H9 (cell line): Measurements from ENCODE around the gene MAPT. TPM values are rescaled to one million over a fixed set of nuclear protein-coding genes. Genes with fewer than 3 reads are reported as not detected.

Source experiments
- DNase-seq: peaks from one replicate; pipeline ENCODE4 v3.0.0-alpha.2; 2017
- H2AFZ ChIP-seq: one replicate; pipeline ENCODE4 v1.6.1; 2013; ENCODE audit warnings: mild to moderate bottlenecking, low read length, control low read depth, moderate library complexity
- H2AK5ac ChIP-seq: 2 replicates; pipeline ENCODE4 v1.6.1; 2013; ENCODE audit warnings: low read length, control low read depth, mixed read lengths; ENCODE audit not compliant: insufficient read length
- H2BK120ac ChIP-seq: one replicate; pipeline ENCODE4 v1.6.1; 2013; ENCODE audit warnings: low read depth, mild to moderate bottlenecking, low read length, control low read depth, inconsistent platforms; ENCODE audit not compliant: poor library complexity, severe bottlenecking
- H2BK12ac ChIP-seq: 2 replicates; pipeline ENCODE4 v1.6.1; 2013; ENCODE audit warnings: low read length, control low read depth, mixed read lengths, low read depth; ENCODE audit not compliant: insufficient read length
- H2BK15ac ChIP-seq: 2 replicates; pipeline ENCODE4 v1.6.1; 2013; ENCODE audit warnings: low read depth, low read length, control low read depth
- H2BK20ac ChIP-seq: one replicate; pipeline ENCODE4 v1.6.1; 2013; ENCODE audit warnings: low read depth, mild to moderate bottlenecking, low read length, control low read depth, inconsistent platforms; ENCODE audit not compliant: poor library complexity, severe bottlenecking
- H2BK5ac ChIP-seq: 2 replicates; pipeline ENCODE4 v1.6.1; 2013; ENCODE audit warnings: low read length, control low read depth, mixed read lengths; ENCODE audit not compliant: insufficient read length
- H3K14ac ChIP-seq: 2 replicates; pipeline ENCODE4 v1.6.1; 2013; ENCODE audit warnings: low read length, control low read depth; ENCODE audit not compliant: insufficient read depth
- H3K18ac ChIP-seq: 2 replicates; pipeline ENCODE4 v1.6.1; 2013; ENCODE audit warnings: low read depth, mild to moderate bottlenecking, mixed read lengths, low read length, control low read depth; ENCODE audit not compliant: insufficient read length
- H3K23ac ChIP-seq: 2 replicates; pipeline ENCODE4 v1.6.1; 2013; ENCODE audit warnings: low read length, control low read depth, mixed read lengths, low read depth; ENCODE audit not compliant: insufficient read length
- H3K23me2 ChIP-seq: 2 replicates; pipeline ENCODE4 v1.6.1; 2013; ENCODE audit warnings: low read depth, mild to moderate bottlenecking, mixed read lengths, low read length, control low read depth; ENCODE audit not compliant: insufficient read length, poor library complexity, severe bottlenecking
- H3K27ac ChIP-seq: 2 replicates; pipeline ENCODE4 v1.5.1; 2013; ENCODE audit warnings: low read length, control low read depth, mixed read lengths, low read depth; ENCODE audit not compliant: insufficient read length
- H3K27me3 ChIP-seq: 2 replicates; pipeline ENCODE4 v1.6.1; 2013; ENCODE audit warnings: low read length, control low read depth, inconsistent platforms; ENCODE audit not compliant: insufficient read depth
- H3K4ac ChIP-seq: 2 replicates; pipeline ENCODE4 v1.6.1; 2013; ENCODE audit warnings: low read depth, mild to moderate bottlenecking, control low read depth, inconsistent platforms, low read length, moderate library complexity
- H3K4me1 ChIP-seq: 2 replicates; pipeline ENCODE4 v1.6.1; 2013; ENCODE audit warnings: low read length, control low read depth, inconsistent platforms; ENCODE audit not compliant: insufficient read depth
- H3K4me2 ChIP-seq: 2 replicates; pipeline ENCODE4 v1.6.1; 2013; ENCODE audit warnings: low read length, control low read depth, mixed read lengths; ENCODE audit not compliant: insufficient read length, insufficient read depth
- H3K56ac ChIP-seq: 2 replicates; pipeline ENCODE4 v1.6.1; 2013; ENCODE audit warnings: low read depth, mild to moderate bottlenecking, mixed read lengths, low read length, control low read depth; ENCODE audit not compliant: insufficient read length
- H3K79me1 ChIP-seq: 2 replicates; pipeline ENCODE4 v1.6.1; 2013; ENCODE audit warnings: low read depth, mild to moderate bottlenecking, moderate library complexity, low read length, control low read depth, inconsistent platforms; ENCODE audit not compliant: insufficient read depth, poor library complexity, severe bottlenecking
- H3K79me2 ChIP-seq: 2 replicates; pipeline ENCODE4 v1.6.1; 2013; ENCODE audit warnings: low read length, control low read depth, inconsistent platforms; ENCODE audit not compliant: insufficient read depth
- H3K9ac ChIP-seq: 2 replicates; pipeline ENCODE4 v1.6.1; 2013; ENCODE audit warnings: low read length, control low read depth, mixed read lengths; ENCODE audit not compliant: insufficient read length; ENCODE audit errors: extremely low read depth
- H3K9me3 ChIP-seq: one replicate; pipeline ENCODE4 v1.6.1; 2013; ENCODE audit warnings: low read depth, low read length, inconsistent platforms; ENCODE audit not compliant: control insufficient read depth
- H3T11ph ChIP-seq: one replicate; pipeline ENCODE4 v1.6.1; 2013; ENCODE audit warnings: mild to moderate bottlenecking, low read length, control low read depth, inconsistent platforms
- H4K20me1 ChIP-seq: one replicate; pipeline ENCODE4 v1.6.1; 2013; ENCODE audit not compliant: control insufficient read depth, insufficient read length, insufficient read depth
- H4K5ac ChIP-seq: 2 replicates; pipeline ENCODE4 v1.6.1; 2013; ENCODE audit warnings: low read depth, mild to moderate bottlenecking, mixed read lengths, low read length, control low read depth; ENCODE audit not compliant: insufficient read length
- H4K8ac ChIP-seq: replicated peaks from 2 replicates; pipeline ENCODE4 v1.6.1; 2013; ENCODE audit warnings: low read length, control low read depth, mixed read lengths, low read depth; ENCODE audit not compliant: insufficient read length
- H4K91ac ChIP-seq: 2 replicates; pipeline ENCODE4 v1.6.1; 2013; ENCODE audit warnings: low read depth, mild to moderate bottlenecking, moderate library complexity, mixed read lengths, low read length, control low read depth; ENCODE audit not compliant: insufficient read length
- H3K27ac Mint-ChIP-seq, 3 experiments: 2 replicates in 2 of 3; 3 replicates in 1 of 3; pipeline ENCODE4 v1.8.0; 2020 to 2021; ENCODE audit warnings: mixed read lengths in 3 of 3, mild to moderate bottlenecking in 1 of 3, moderate library complexity in 1 of 3
- H3K27me3 Mint-ChIP-seq: 2 replicates; pipeline ENCODE4 v1.8.0; 2021; ENCODE audit warnings: low read depth, mild to moderate bottlenecking, moderate library complexity, mixed read lengths
- H3K36me3 Mint-ChIP-seq, 3 experiments: 2 replicates in 2 of 3; 3 replicates in 1 of 3; pipeline ENCODE4 v1.8.0; 2020 to 2021; ENCODE audit warnings: low read depth in 3 of 3, mixed read lengths in 3 of 3; ENCODE audit not compliant: insufficient read depth in 1 of 3
- H3K4me1 Mint-ChIP-seq, 2 experiments: 2 replicates each; pipeline ENCODE4 v1.8.0; 2020; ENCODE audit warnings: mixed read lengths in 2 of 2
- H3K4me3 Mint-ChIP-seq, 2 experiments: 2 replicates in 1 of 2; 3 replicates in 1 of 2; pipeline ENCODE4 v1.8.0; 2020 to 2021; ENCODE audit warnings: mild to moderate bottlenecking in 2 of 2, mixed read lengths in 2 of 2, moderate library complexity in 1 of 2
- H3K9me3 Mint-ChIP-seq, 2 experiments: 2 replicates in 1 of 2; 3 replicates in 1 of 2; pipeline ENCODE4 v1.8.0; 2020; ENCODE audit warnings: mild to moderate bottlenecking in 2 of 2, mixed read lengths in 2 of 2, moderate library complexity in 1 of 2
- CTCF ChIP-seq: fragments of 200-600 bp; sonication (generic); conservative IDR thresholded peaks from 3 replicates; pipeline ENCODE4 v1.8.0; 2021; ENCODE audit warnings: antibody characterized with exemption, mild to moderate bottlenecking
- WGBS: extraction: QIAGEN DNeasy Blood & Tissue Kit; methylation state at CpG from one replicate; pipeline ENCODE4 v1.1.7; 2013; ENCODE audit warnings: missing lambda C conversion rate, low lambda C conversion rate, mixed read lengths; ENCODE audit not compliant: insufficient read length; ENCODE audit errors: extremely low coverage; 5-methylcytosine and 5-hydroxymethylcytosine counted together
- total RNA-seq: library from RNA; stranded (reverse); gene quantifications from 2 replicates; pipeline ENCODE4 v1.2.1, GENCODE V29; 2021

The MAPT gene
- total RNA-seq, 1 experiment from 2014 or later, result 1.6 TPM

DNA sequence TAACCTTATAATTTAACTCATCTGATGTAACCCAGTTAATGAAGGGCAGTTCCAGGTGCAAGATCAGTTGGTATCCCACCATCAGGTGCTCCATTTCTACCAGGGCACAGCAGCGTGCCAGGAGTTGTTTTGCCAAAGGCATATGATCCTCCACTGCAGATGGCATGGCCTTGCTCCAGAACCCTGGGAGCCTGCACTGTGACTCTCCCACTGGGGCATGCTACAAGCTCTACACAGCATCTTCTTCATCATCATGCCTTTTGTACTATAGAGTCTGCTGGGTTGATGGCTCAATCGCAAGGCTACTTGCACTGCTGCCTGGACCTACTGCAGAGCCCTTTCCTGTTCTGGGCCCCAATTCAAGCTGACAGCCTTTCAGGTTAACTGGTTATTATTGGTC lies 11.3 kb upstream of the MAPT start:
- Mint-ChIP-seq H3K27ac (no peak overlapping the region), H3K4me3 (no peak overlapping the region), H3K36me3 (no peaks in the 10 kb centered on the region), H3K4me1 (no peaks in the 10 kb centered on the region), H3K27me3 (peaks cover 36% of the 10 kb centered on the region), H3K9me3 (no peaks in the 10 kb centered on the region)
- no peak for DNase-seq
- H3K9me3 ChIP-seq, result no peaks in the 10 kb centered on the region
- no peak overlapping the region for H4K8ac ChIP-seq
- H3K27ac ChIP-seq, result no peak overlapping the region
- no peaks in the 10 kb centered on the region for H3K79me2 ChIP-seq
- no peaks in the 10 kb centered on the region for H3K79me1 ChIP-seq
- no peak overlapping the region for H2BK20ac ChIP-seq
- no peak overlapping the region for H3T11ph ChIP-seq
- no peak overlapping the region for H3K4me2 ChIP-seq
- WGBS, result no CpG with 5 or more reads among the region's 2 CpGs
- H2BK12ac ChIP-seq, result no peak overlapping the region
- no peaks in the 10 kb centered on the region for H4K20me1 ChIP-seq
- no peaks in the 10 kb centered on the region for H3K23me2 ChIP-seq
- no peak overlapping the region for H4K5ac ChIP-seq
- no peaks in the 10 kb centered on the region for H3K4me1 ChIP-seq
- no peak overlapping the region for H2AK5ac ChIP-seq
- H3K9ac ChIP-seq, result no peak overlapping the region
- H3K18ac ChIP-seq, result no peak overlapping the region
- no peaks in the 10 kb centered on the region for H3K27me3 ChIP-seq
- TF ChIP-seq CTCF, result no peak
- H2BK5ac ChIP-seq, result no peak overlapping the region
- no peak overlapping the region for H2AFZ ChIP-seq
- no peak overlapping the region for H4K91ac ChIP-seq
- no peak overlapping the region for H3K23ac ChIP-seq
- no peak overlapping the region for H3K56ac ChIP-seq
- H3K14ac ChIP-seq, result no peak overlapping the region
- H2BK15ac ChIP-seq, result no peak overlapping the region
- no peak overlapping the region for H2BK120ac ChIP-seq
- no peak overlapping the region for H3K4ac ChIP-seq
